Measurements from ENCODE around the gene AIRE.

AIRE gene

GRCh38 chr21:44259082-44259705, 26.5 kb upstream of the AIRE start:
- no peak for DNase-seq (ENCODE audit: low spot score)

GRCh38 chr21:44260066-44260465, 25.6 kb upstream of the AIRE start:
- no peak for TF ChIP-seq CTCF (IDR thresholded peaks at IDR 0.05; ENCODE audit: extremely low read depth, missing control alignments)
- DNase-seq (ENCODE audit: low spot score), result no peak

More at GRCh38 chr21:44259082-44259705, 26.5 kb upstream of the AIRE start:
- TF ChIP-seq CTCF (IDR thresholded peaks at IDR 0.05; ENCODE audit: extremely low read depth, missing control alignments), result no peak

GRCh38 chr21:44260791-44261631, 24.7 kb upstream of the AIRE start:
- no peak for DNase-seq (ENCODE audit: low spot score)
- TF ChIP-seq CTCF (IDR thresholded peaks at IDR 0.05; ENCODE audit: extremely low read depth, missing control alignments), result no peak

GRCh38 chr21:44261675-44262295, 23.9 kb upstream of the AIRE start, which contains the start of gene DNMT3L:
Gene DNMT3L (minus strand): TSS chr21:44261897. CDS start chr21:44261259, 638 bp downstream.
- no peak for DNase-seq (ENCODE audit: low spot score)
- TF ChIP-seq CTCF (IDR thresholded peaks at IDR 0.05; ENCODE audit: extremely low read depth, missing control alignments), result no peak

GRCh38 chr21:44262338-44263056, 23.2 kb upstream of the AIRE start:
- no peak for TF ChIP-seq CTCF (IDR thresholded peaks at IDR 0.05; ENCODE audit: extremely low read depth, missing control alignments)
- no peak for DNase-seq (ENCODE audit: low spot score)

GRCh38 chr21:44263221-44263760, 22.4 kb upstream of the AIRE start:
- TF ChIP-seq CTCF (IDR thresholded peaks at IDR 0.05; ENCODE audit: extremely low read depth, missing control alignments), result no peak
- no peak for DNase-seq (ENCODE audit: low spot score)
